Activated CD4-positive, alpha-beta T cell treated with anti-CD3 and anti-CD28 coated beads, Interleukin-2, amount 10 ng/mL, durations not matched to agents 7 days and 5 days (primary cell): ENCODE results near the gene NDUFA5. TPM values are rescaled to one million over a fixed set of nuclear protein-coding genes. Genes with fewer than 3 reads are reported as not detected.

ENCODE experiments used
- CTCF ChIA-PET: fragments of 350-600 bp; sonication (Branson Sonifier 250); formaldehyde crosslinking; loops from one replicate; lab custom pipeline; 2021; ENCODE audit warnings: antibody characterized with exemption; lab: Charles Lee
- POLR2A ChIA-PET: fragments of 350-600 bp; sonication (Branson Sonifier 250); formaldehyde crosslinking; loops from one replicate; lab custom pipeline; 2021; ENCODE audit warnings: antibody characterized with exemption; lab: Charles Lee
- DNase-seq: peaks from one replicate; pipeline ENCODE4 v3.0.0-alpha.2; 2020
- H3K27ac Mint-ChIP-seq: one replicate; pipeline ENCODE4 v1.8.0; 2021; ENCODE audit warnings: mild to moderate bottlenecking, moderate library complexity, mixed read lengths
- H3K27me3 Mint-ChIP-seq: one replicate; pipeline ENCODE4 v1.8.0; 2021; ENCODE audit warnings: mixed read lengths
- H3K36me3 Mint-ChIP-seq: one replicate; pipeline ENCODE4 v1.8.0; 2021; ENCODE audit warnings: low read depth, mixed read lengths
- H3K4me1 Mint-ChIP-seq: one replicate; pipeline ENCODE4 v1.8.0; 2021; ENCODE audit warnings: mixed read lengths
- H3K4me3 Mint-ChIP-seq: one replicate; pipeline ENCODE4 v1.8.0; 2021; ENCODE audit warnings: mild to moderate bottlenecking, moderate library complexity, mixed read lengths
- H3K9me3 Mint-ChIP-seq: one replicate; pipeline ENCODE4 v1.8.0; 2021; ENCODE audit warnings: mixed read lengths
- total RNA-seq, 2 experiments: library from RNA; stranded (reverse); gene quantifications; one replicate each; pipeline ENCODE4 v1.2.3, GENCODE V29; 2021

Gene NDUFA5
- total RNA-seq, result 10 to 100 TPM; 45.4 to 49.7 TPM

- Mint-ChIP-seq H3K4me3 (no peak within 1 kb of the TSS), H3K27me3 (peaks cover 3% of the 10 kb centered on the region), H3K27ac (no peak within 1 kb of the TSS), H3K4me1 (peaks cover 7% of the 10 kb centered on the region), H3K9me3 (peaks cover 5% of the 10 kb centered on the region), H3K36me3 (peaks cover 9% of the 10 kb centered on the region)
- CTCF ChIA-PET, result interaction anchor here (0.6 to 1.4 kb wide), 5 partner anchors 9 to 192 kb away, joined by 3 to 5 read pairs (median 4); partner anchors contain the start of gene WASL
- POLR2A ChIA-PET, result interaction anchor here (0.6 to 0.9 kb wide), 4 partner anchors 10 to 232 kb away, joined by 3 to 4 read pairs (median 4); no protein-coding TSS in a partner anchor
- DNase-seq, result peak; percentile 99
These were observed at the start of gene NDUFA5 for GRCh38 chr7:123557398-123558288. Gene NDUFA5, minus strand, starts transcription at chr7:123557818. Its CDS starts 23 bp downstream, at chr7:123557795.

DNA sequence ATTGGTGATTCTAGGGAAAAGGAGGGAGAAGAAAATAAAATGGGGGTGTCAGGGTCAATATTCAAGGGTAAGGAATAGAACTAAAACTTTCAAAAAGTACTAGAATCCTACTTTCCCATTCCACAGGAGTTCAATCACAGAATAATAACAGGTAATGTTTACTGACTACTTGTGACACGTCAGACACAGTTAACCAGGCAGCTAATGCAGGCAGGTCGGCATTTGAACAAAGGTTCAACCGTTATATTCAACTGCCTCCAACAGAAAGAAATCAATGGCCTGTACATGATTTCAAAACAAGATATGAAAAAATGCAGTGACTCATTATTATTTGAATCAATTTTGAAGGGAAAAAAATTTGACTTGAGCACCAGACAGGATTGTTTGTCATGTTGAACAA lies 47.1 kb upstream of the NDUFA5 start:
- Mint-ChIP-seq H3K27me3 (peaks cover 3% of the 10 kb centered on the region), H3K4me1 (no peaks in the 10 kb centered on the region), H3K36me3 (no peaks in the 10 kb centered on the region), H3K4me3 (no peak overlapping the region), H3K9me3 (no peaks in the 10 kb centered on the region), H3K27ac (no peak overlapping the region)
- no peak for DNase-seq
- ChIA-PET POLR2A (no interaction called here), CTCF (no interaction called here)

DNA sequence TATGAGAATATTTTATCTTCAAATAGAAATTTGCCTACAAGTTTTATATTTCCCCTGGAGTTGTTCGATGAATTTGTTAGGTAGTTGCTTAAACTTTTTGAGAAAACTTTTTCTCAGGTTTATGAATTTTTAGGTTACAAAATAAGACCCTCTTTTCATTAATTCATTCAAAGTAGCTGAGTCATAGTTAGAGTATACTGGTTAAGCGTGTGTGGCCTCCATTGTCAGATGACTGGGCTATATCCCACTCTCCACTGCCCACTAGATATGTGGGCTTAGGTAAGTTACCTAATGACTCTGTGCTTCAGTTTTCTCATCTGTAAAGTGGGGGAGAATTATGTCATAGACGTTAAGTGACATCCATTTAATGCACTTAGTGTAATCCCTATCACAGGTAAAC lies 45.0 kb upstream of the NDUFA5 start:
- Mint-ChIP-seq H3K9me3 (no peaks in the 10 kb centered on the region), H3K27me3 (peaks cover 3% of the 10 kb centered on the region), H3K27ac (no peak overlapping the region), H3K36me3 (no peaks in the 10 kb centered on the region), H3K4me1 (no peaks in the 10 kb centered on the region), H3K4me3 (no peak overlapping the region)
- DNase-seq, result no peak
- ChIA-PET CTCF (no interaction called here), POLR2A (no interaction called here)

GRCh38 chr7:123601530-123601929 lies 43.9 kb upstream of the NDUFA5 start, which contains the start of gene ASB15:
Gene ASB15, plus strand, starts transcription at chr7:123601821. Its CDS starts 12,682 bp downstream, at chr7:123614503.
- no peaks in the 10 kb centered on the region for H3K36me3 Mint-ChIP-seq
- DNase-seq, result no peak
- no peaks in the 10 kb centered on the region for H3K9me3 Mint-ChIP-seq
- no peak within 1 kb of the TSS for H3K4me3 Mint-ChIP-seq
- no peaks in the 10 kb centered on the region for H3K4me1 Mint-ChIP-seq
- no peak within 1 kb of the TSS for H3K27ac Mint-ChIP-seq
- peaks cover 2% of the 10 kb centered on the region for H3K27me3 Mint-ChIP-seq
- POLR2A ChIA-PET, result no interaction called here
- CTCF ChIA-PET, result no interaction called here

DNA sequence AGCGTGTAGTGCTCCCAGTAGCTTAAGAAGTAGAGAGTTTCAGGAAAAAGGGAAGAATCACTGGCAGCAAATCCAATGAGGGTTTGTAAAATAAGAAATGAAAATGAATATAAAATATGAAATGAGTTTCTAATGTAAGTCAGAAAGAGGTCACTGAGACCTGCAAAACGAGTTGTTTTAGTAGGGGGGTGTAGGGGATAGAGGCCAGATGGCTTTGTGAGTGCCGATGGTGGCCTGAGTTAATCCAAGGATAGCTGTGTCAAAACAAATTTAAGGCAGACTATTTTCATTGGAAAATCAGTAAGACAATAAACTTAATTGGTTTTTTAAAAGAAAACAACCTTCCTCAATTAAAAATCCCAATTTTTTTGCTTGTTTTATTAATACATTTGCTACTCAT lies 43.3 kb upstream of the NDUFA5 start:
- Mint-ChIP-seq H3K27me3 (no peaks in the 10 kb centered on the region), H3K4me1 (no peaks in the 10 kb centered on the region), H3K36me3 (no peaks in the 10 kb centered on the region), H3K4me3 (no peak overlapping the region), H3K27ac (no peak overlapping the region), H3K9me3 (no peaks in the 10 kb centered on the region)
- DNase-seq, result no peak
- POLR2A ChIA-PET, result no interaction called here
- CTCF ChIA-PET, result no interaction called here

DNA sequence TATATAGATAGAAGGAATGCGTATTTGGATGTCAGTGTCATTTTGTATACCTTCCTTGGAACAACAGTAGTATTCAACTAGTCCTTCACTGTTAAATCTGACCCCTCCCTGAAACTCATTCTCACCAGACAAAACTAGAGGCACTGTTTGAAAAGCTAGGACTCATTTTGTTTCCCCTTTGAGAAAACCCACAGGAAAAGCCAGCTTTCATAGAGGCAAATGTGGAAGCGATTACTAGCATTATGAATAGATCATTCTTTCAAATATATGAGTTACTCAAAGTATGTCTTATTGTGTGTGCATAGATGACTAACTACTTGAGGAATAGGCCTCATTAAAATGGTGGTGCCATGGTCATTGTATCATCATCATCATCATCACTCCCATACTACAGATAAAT lies 42.1 kb upstream of the NDUFA5 start:
- Mint-ChIP-seq H3K36me3 (no peaks in the 10 kb centered on the region), H3K4me1 (no peaks in the 10 kb centered on the region), H3K4me3 (no peak overlapping the region), H3K9me3 (no peaks in the 10 kb centered on the region), H3K27me3 (no peaks in the 10 kb centered on the region), H3K27ac (no peak overlapping the region)
- CTCF ChIA-PET, result interaction anchor here (0.6 kb wide), 1 partner anchor 45 kb away, joined by 3 read pairs; no protein-coding TSS in a partner anchor
- no peak for DNase-seq
- POLR2A ChIA-PET, result no interaction called here

- H3K4me3 Mint-ChIP-seq, result no peak overlapping the region
- POLR2A ChIA-PET, result no interaction called here
- H3K4me1 Mint-ChIP-seq, result no peaks in the 10 kb centered on the region
- CTCF ChIA-PET, result no interaction called here
- H3K9me3 Mint-ChIP-seq, result no peaks in the 10 kb centered on the region
- no peaks in the 10 kb centered on the region for H3K36me3 Mint-ChIP-seq
- no peak for DNase-seq
- H3K27ac Mint-ChIP-seq, result no peak overlapping the region
- H3K27me3 Mint-ChIP-seq, result no peaks in the 10 kb centered on the region
These were observed 41.0 kb upstream of the NDUFA5 start for GRCh38 chr7:123598657-123599056.

DNA sequence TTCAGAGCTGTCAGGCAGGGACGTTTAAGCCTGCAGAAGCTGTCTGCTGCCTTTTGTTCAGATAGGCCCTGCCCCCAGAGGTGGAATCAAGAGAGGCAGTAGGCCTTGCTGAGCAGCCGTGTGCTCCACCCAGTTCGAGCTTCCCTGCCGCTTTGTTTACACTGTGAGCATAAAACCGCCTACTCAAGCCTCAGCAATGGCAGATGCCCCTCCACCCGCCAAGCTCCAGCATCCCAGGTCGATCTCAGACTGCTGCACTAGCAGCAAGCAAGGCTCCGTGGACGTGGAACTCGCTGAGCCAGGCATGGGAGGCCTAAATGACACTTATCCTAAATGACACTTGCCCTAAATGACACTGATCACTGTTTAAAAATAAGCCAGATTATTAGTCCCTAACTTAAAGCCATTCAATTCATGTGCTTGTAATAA lies 37.2 kb upstream of the NDUFA5 start:
- no peaks in the 10 kb centered on the region for H3K4me1 Mint-ChIP-seq
- POLR2A ChIA-PET, result no interaction called here
- H3K27me3 Mint-ChIP-seq, result peaks cover 11% of the 10 kb centered on the region
- CTCF ChIA-PET, result no interaction called here
- H3K4me3 Mint-ChIP-seq, result no peak overlapping the region
- H3K27ac Mint-ChIP-seq, result no peak overlapping the region
- no peaks in the 10 kb centered on the region for H3K9me3 Mint-ChIP-seq
- no peaks in the 10 kb centered on the region for H3K36me3 Mint-ChIP-seq
- no peak for DNase-seq

DNA sequence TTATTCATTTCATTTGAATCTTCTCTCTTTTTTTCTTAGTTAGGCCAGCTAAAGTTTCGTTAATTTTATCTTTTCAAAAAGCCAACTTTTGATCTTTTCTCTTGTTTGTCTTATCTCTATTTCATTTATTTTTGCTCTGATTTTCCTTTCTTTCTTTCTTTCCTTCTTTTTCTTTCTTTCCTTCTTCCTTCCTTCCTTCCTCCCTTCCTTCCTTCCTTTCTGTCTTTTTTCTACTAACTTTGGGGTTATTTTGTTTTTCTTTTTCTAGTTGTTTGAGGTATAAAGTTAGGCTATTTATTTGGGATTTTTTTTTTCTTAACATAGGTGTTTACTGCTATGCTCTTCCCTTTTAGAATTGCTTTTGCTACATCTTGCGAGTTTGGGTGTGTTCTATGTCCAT lies 30.8 kb upstream of the NDUFA5 start:
- CTCF ChIA-PET, result no interaction called here
- Mint-ChIP-seq H3K4me1 (no peaks in the 10 kb centered on the region), H3K9me3 (no peaks in the 10 kb centered on the region), H3K27ac (no peak overlapping the region), H3K36me3 (no peaks in the 10 kb centered on the region), H3K27me3 (peaks cover 28% of the 10 kb centered on the region), H3K4me3 (no peak overlapping the region)
- POLR2A ChIA-PET, result no interaction called here
- DNase-seq, result no peak

GRCh38 chr7:123583821-123584220 lies 26.2 kb upstream of the NDUFA5 start:
- Mint-ChIP-seq H3K27me3 (peaks cover 26% of the 10 kb centered on the region), H3K9me3 (no peaks in the 10 kb centered on the region), H3K27ac (no peak overlapping the region), H3K4me1 (no peaks in the 10 kb centered on the region), H3K36me3 (no peaks in the 10 kb centered on the region), H3K4me3 (no peak overlapping the region)
- DNase-seq, result no peak
- ChIA-PET CTCF (no interaction called here), POLR2A (no interaction called here)

DNA sequence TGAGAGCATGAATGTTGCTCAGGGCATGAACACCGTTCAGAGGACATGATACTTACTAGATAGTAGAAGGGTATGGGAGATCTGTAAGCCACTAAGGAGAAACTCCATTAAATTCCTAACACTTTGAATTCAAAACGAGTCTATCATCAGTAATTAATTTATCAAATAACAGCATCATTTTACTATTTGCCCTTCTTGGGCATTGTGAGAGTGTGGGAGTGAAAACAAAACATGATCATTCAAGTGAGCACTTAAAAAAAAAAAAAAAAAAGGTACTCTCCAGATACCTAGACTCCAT lies 23.5 kb upstream of the NDUFA5 start:
- Mint-ChIP-seq H3K27ac (no peak overlapping the region), H3K4me1 (no peaks in the 10 kb centered on the region), H3K4me3 (no peak overlapping the region), H3K9me3 (no peaks in the 10 kb centered on the region), H3K27me3 (peaks cover 27% of the 10 kb centered on the region), H3K36me3 (no peaks in the 10 kb centered on the region)
- CTCF ChIA-PET, result no interaction called here
- no peak for DNase-seq
- POLR2A ChIA-PET, result no interaction called here

DNA sequence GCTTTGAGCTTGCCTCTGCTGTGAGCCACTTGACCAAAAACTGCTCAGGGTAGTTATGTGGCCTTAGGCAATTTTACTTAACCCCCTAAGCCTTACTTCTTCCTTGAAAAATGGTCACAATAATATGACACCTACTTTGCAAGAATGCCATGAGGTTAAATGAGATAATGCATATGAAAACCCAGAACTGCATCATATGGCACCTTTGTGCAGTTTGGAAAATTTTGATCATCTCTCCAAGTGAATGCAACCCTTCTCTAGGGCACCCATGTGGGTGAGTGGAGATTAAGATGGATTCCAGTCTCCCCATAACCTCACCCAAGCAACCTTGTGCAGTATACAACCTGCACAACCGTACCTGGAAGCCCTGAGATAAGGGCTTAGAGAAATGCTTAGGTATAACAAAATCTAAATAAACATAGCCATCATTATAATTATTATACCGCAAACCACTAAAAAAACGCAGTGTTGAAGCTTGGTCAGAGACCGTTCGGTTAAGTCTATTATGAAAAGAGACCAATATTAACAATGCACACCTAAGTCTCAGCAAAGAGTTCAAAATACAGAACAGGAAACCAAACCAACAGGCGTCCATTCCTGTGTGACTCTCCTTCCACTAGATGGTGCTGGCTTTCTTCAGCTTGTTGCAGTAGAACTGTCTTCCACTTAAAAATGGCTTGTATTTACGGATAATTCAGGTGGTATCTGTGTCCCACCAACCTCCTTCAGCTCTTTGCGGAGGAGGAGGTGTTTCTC lies 23.0 kb upstream of the NDUFA5 start:
- DNase-seq, result peak; percentile 24
- Mint-ChIP-seq H3K4me3 (no peak overlapping the region), H3K36me3 (no peaks in the 10 kb centered on the region), H3K27ac (no peak overlapping the region), H3K4me1 (no peaks in the 10 kb centered on the region), H3K27me3 (peaks cover 27% of the 10 kb centered on the region), H3K9me3 (no peaks in the 10 kb centered on the region)
- CTCF ChIA-PET, result no interaction called here
- POLR2A ChIA-PET, result no interaction called here

- Mint-ChIP-seq H3K27me3 (peaks cover 31% of the 10 kb centered on the region), H3K4me3 (no peak overlapping the region), H3K4me1 (no peaks in the 10 kb centered on the region), H3K27ac (no peak overlapping the region), H3K36me3 (no peaks in the 10 kb centered on the region), H3K9me3 (no peaks in the 10 kb centered on the region)
- CTCF ChIA-PET, result no interaction called here
- DNase-seq, result no peak
- POLR2A ChIA-PET, result no interaction called here
These were observed 21.8 kb upstream of the NDUFA5 start for GRCh38 chr7:123579416-123579815.
